ENCODE results near the gene THBS2.

The THBS2 gene

GRCh38 chr6:169231790-169232506, 21.7 kb downstream of the THBS2 start:
- Histone ChIP-seq H3K36me3 (ENCODE audit: control insufficient read depth, insufficient read depth, low read length) (peaks cover 41% of the 10 kb centered on the region), H3K9me3 (ENCODE audit: control insufficient read depth, insufficient read depth, low read depth, low read length) (peaks cover 7% of the 10 kb centered on the region; the same call in 1 of the 2 replicates), H3K4me1 (ENCODE audit: control insufficient read depth, insufficient read depth, low read length) (no peaks in the 10 kb centered on the region), H3K4me3 (ENCODE audit: low read depth, low read length) (no peak overlapping the region), H3K9ac (ENCODE audit: low read length) (no peak overlapping the region), H3K27ac (ENCODE audit: low read depth, low read length) (no peak overlapping the region), H3K27me3 (ENCODE audit: control insufficient read depth, insufficient read depth, low read length) (no peaks in the 10 kb centered on the region)

GRCh38 chr6:169230946-169231789, 22.5 kb downstream of the THBS2 start:
- no peak overlapping the region for H3K9ac ChIP-seq (ENCODE audit: low read length)
- H3K27me3 ChIP-seq (ENCODE audit: control insufficient read depth, insufficient read depth, low read length) = no peaks in the 10 kb centered on the region
- no peak overlapping the region for H3K4me3 ChIP-seq (ENCODE audit: low read depth, low read length)
- H3K4me1 ChIP-seq (ENCODE audit: control insufficient read depth, insufficient read depth, low read length) = no peaks in the 10 kb centered on the region
- peaks cover 7% of the 10 kb centered on the region; the same call in 1 of the 2 replicates for H3K9me3 ChIP-seq (ENCODE audit: control insufficient read depth, insufficient read depth, low read depth, low read length)
- peaks cover 45% of the 10 kb centered on the region for H3K36me3 ChIP-seq (ENCODE audit: control insufficient read depth, insufficient read depth, low read length)
- H3K27ac ChIP-seq (ENCODE audit: low read depth, low read length) = no peak overlapping the region

GRCh38 chr6:169230322-169230665, 23.4 kb downstream of the THBS2 start:
- Histone ChIP-seq H3K27ac (ENCODE audit: low read depth, low read length) (no peak overlapping the region), H3K4me1 (ENCODE audit: control insufficient read depth, insufficient read depth, low read length) (no peaks in the 10 kb centered on the region), H3K9ac (ENCODE audit: low read length) (no peak overlapping the region), H3K27me3 (ENCODE audit: control insufficient read depth, insufficient read depth, low read length) (no peaks in the 10 kb centered on the region), H3K36me3 (ENCODE audit: control insufficient read depth, insufficient read depth, low read length) (peaks cover 53% of the 10 kb centered on the region), H3K4me3 (ENCODE audit: low read depth, low read length) (no peak overlapping the region), H3K9me3 (ENCODE audit: control insufficient read depth, insufficient read depth, low read depth, low read length) (peaks cover 7% of the 10 kb centered on the region; the same call in 1 of the 2 replicates)

- no peaks in the 10 kb centered on the region for H3K27me3 ChIP-seq (ENCODE audit: control insufficient read depth, insufficient read depth, low read length)
- peaks cover 7% of the 10 kb centered on the region; the same call in 1 of the 2 replicates for H3K9me3 ChIP-seq (ENCODE audit: control insufficient read depth, insufficient read depth, low read depth, low read length)
- H3K4me3 ChIP-seq (ENCODE audit: low read depth, low read length) = no peak overlapping the region
- H3K4me1 ChIP-seq (ENCODE audit: control insufficient read depth, insufficient read depth, low read length) = no peaks in the 10 kb centered on the region
- peaks cover 57% of the 10 kb centered on the region for H3K36me3 ChIP-seq (ENCODE audit: control insufficient read depth, insufficient read depth, low read length)
- H3K27ac ChIP-seq (ENCODE audit: low read depth, low read length) = no peak overlapping the region
- no peak overlapping the region for H3K9ac ChIP-seq (ENCODE audit: low read length)
These were observed 23.9 kb downstream of the THBS2 start for GRCh38 chr6:169229615-169230321.

GRCh38 chr6:169227116-169227515, 26.5 kb downstream of the THBS2 start:
- no peak overlapping the region for H3K9ac ChIP-seq (ENCODE audit: low read length)

GRCh38 chr6:169225887-169226286, 27.8 kb downstream of the THBS2 start:
- H3K27ac ChIP-seq (ENCODE audit: low read depth, low read length) = no peak overlapping the region
- H3K9me3 ChIP-seq (ENCODE audit: control insufficient read depth, insufficient read depth, low read depth, low read length) = peaks cover 17% of the 10 kb centered on the region
- no peak overlapping the region for H3K9ac ChIP-seq (ENCODE audit: low read length)
- H3K27me3 ChIP-seq (ENCODE audit: control insufficient read depth, insufficient read depth, low read length) = no peaks in the 10 kb centered on the region
- peaks cover 67% of the 10 kb centered on the region for H3K36me3 ChIP-seq (ENCODE audit: control insufficient read depth, insufficient read depth, low read length)
- H3K4me1 ChIP-seq (ENCODE audit: control insufficient read depth, insufficient read depth, low read length) = no peaks in the 10 kb centered on the region
- no peak overlapping the region for H3K4me3 ChIP-seq (ENCODE audit: low read depth, low read length)

More at GRCh38 chr6:169227116-169227515, 26.5 kb downstream of the THBS2 start:
- Histone ChIP-seq H3K4me3 (ENCODE audit: low read depth, low read length) (no peak overlapping the region), H3K27me3 (ENCODE audit: control insufficient read depth, insufficient read depth, low read length) (no peaks in the 10 kb centered on the region), H3K36me3 (ENCODE audit: control insufficient read depth, insufficient read depth, low read length) (peaks cover 63% of the 10 kb centered on the region), H3K9me3 (ENCODE audit: control insufficient read depth, insufficient read depth, low read depth, low read length) (peaks cover 9% of the 10 kb centered on the region), H3K4me1 (ENCODE audit: control insufficient read depth, insufficient read depth, low read length) (no peaks in the 10 kb centered on the region), H3K27ac (ENCODE audit: low read depth, low read length) (no peak overlapping the region)

- Histone ChIP-seq H3K27me3 (ENCODE audit: control insufficient read depth, insufficient read depth, low read length) (no peaks in the 10 kb centered on the region), H3K9me3 (ENCODE audit: control insufficient read depth, insufficient read depth, low read depth, low read length) (peaks cover 17% of the 10 kb centered on the region), H3K36me3 (ENCODE audit: control insufficient read depth, insufficient read depth, low read length) (peaks cover 72% of the 10 kb centered on the region), H3K4me3 (ENCODE audit: low read depth, low read length) (no peak overlapping the region), H3K4me1 (ENCODE audit: control insufficient read depth, insufficient read depth, low read length) (no peaks in the 10 kb centered on the region), H3K9ac (ENCODE audit: low read length) (no peak overlapping the region), H3K27ac (ENCODE audit: low read depth, low read length) (no peak overlapping the region)
These were observed 28.5 kb downstream of the THBS2 start for GRCh38 chr6:169225131-169225576.

GRCh38 chr6:169224716-169225115, 28.9 kb downstream of the THBS2 start:
- H3K4me1 ChIP-seq (ENCODE audit: control insufficient read depth, insufficient read depth, low read length) = no peaks in the 10 kb centered on the region
- no peak overlapping the region for H3K4me3 ChIP-seq (ENCODE audit: low read depth, low read length)
- H3K9me3 ChIP-seq (ENCODE audit: control insufficient read depth, insufficient read depth, low read depth, low read length) = peaks cover 17% of the 10 kb centered on the region
- H3K36me3 ChIP-seq (ENCODE audit: control insufficient read depth, insufficient read depth, low read length) = peaks cover 77% of the 10 kb centered on the region
- no peak overlapping the region for H3K27ac ChIP-seq (ENCODE audit: low read depth, low read length)
- H3K9ac ChIP-seq (ENCODE audit: low read length) = no peak overlapping the region
- no peaks in the 10 kb centered on the region for H3K27me3 ChIP-seq (ENCODE audit: control insufficient read depth, insufficient read depth, low read length)

- Histone ChIP-seq H3K9me3 (ENCODE audit: control insufficient read depth, insufficient read depth, low read depth, low read length) (peaks cover 17% of the 10 kb centered on the region), H3K9ac (ENCODE audit: low read length) (no peak overlapping the region), H3K27me3 (ENCODE audit: control insufficient read depth, insufficient read depth, low read length) (no peaks in the 10 kb centered on the region), H3K4me1 (ENCODE audit: control insufficient read depth, insufficient read depth, low read length) (no peaks in the 10 kb centered on the region), H3K27ac (ENCODE audit: low read depth, low read length) (no peak overlapping the region), H3K36me3 (ENCODE audit: control insufficient read depth, insufficient read depth, low read length) (peaks cover 80% of the 10 kb centered on the region), H3K4me3 (ENCODE audit: low read depth, low read length) (no peak overlapping the region)
These were observed 29.4 kb downstream of the THBS2 start for GRCh38 chr6:169224185-169224695.

GRCh38 chr6:169223006-169223405, 30.6 kb downstream of the THBS2 start:
- Histone ChIP-seq H3K4me1 (ENCODE audit: control insufficient read depth, insufficient read depth, low read length) (no peaks in the 10 kb centered on the region), H3K9ac (ENCODE audit: low read length) (no peak overlapping the region), H3K4me3 (ENCODE audit: low read depth, low read length) (no peak overlapping the region), H3K9me3 (ENCODE audit: control insufficient read depth, insufficient read depth, low read depth, low read length) (peaks cover 17% of the 10 kb centered on the region), H3K36me3 (ENCODE audit: control insufficient read depth, insufficient read depth, low read length) (peaks cover 86% of the 10 kb centered on the region), H3K27ac (ENCODE audit: low read depth, low read length) (no peak overlapping the region), H3K27me3 (ENCODE audit: control insufficient read depth, insufficient read depth, low read length) (no peaks in the 10 kb centered on the region)

All from HUES6 (cell line).